ENCODE results near the gene FOXL3. TPM values are rescaled to one million over a fixed set of nuclear protein-coding genes. Genes with fewer than 3 reads are reported as not detected.
"Not testable (repeated sequence)": the region's sequence is repeated elsewhere in the genome, so short reads cannot be mapped to it uniquely, and the experiment has no call there.

FOXL3 gene
- total RNA-seq, 1 donor from 2014 or later: not detected

- Mint-ChIP-seq H3K36me3 (ENCODE audit: low read depth) (no peaks in the 10 kb centered on the region), H3K4me1 (no peaks in the 10 kb centered on the region), H3K4me3 (no peak overlapping the region), H3K27me3 (peaks cover 10% of the 10 kb centered on the region), H3K9me3 (no peaks in the 10 kb centered on the region), H3K27ac (no peak overlapping the region)
- no peak for ATAC-seq (ENCODE audit: low read depth)
- intact Hi-C loops (cut with micrococcal nuclease): no loop called here
- TF ChIP-seq, protein P1, sequence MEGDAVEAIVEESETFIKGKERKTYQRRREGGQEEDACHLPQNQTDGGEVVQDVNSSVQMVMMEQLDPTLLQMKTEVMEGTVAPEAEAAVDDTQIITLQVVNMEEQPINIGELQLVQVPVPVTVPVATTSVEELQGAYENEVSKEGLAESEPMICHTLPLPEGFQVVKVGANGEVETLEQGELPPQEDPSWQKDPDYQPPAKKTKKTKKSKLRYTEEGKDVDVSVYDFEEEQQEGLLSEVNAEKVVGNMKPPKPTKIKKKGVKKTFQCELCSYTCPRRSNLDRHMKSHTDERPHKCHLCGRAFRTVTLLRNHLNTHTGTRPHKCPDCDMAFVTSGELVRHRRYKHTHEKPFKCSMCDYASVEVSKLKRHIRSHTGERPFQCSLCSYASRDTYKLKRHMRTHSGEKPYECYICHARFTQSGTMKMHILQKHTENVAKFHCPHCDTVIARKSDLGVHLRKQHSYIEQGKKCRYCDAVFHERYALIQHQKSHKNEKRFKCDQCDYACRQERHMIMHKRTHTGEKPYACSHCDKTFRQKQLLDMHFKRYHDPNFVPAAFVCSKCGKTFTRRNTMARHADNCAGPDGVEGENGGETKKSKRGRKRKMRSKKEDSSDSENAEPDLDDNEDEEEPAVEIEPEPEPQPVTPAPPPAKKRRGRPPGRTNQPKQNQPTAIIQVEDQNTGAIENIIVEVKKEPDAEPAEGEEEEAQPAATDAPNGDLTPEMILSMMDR (IDR thresholded peaks at IDR 0.05): no peak
- ChIA-PET POLR2A (no interaction called here), CTCF (no interaction called here)
- DNase-seq: no peak
Observed at GRCh38 chr7:294440-295154, 4.6 kb downstream of the FOXL3 start.

GRCh38 chr7:295155-296154 lies 5.5 kb downstream of the FOXL3 start:
- Mint-ChIP-seq H3K4me1 (no peaks in the 10 kb centered on the region), H3K27me3 (peaks cover 10% of the 10 kb centered on the region), H3K27ac (no peak overlapping the region), H3K9me3 (no peaks in the 10 kb centered on the region), H3K36me3 (ENCODE audit: low read depth) (no peaks in the 10 kb centered on the region), H3K4me3 (no peak overlapping the region)
- ATAC-seq (ENCODE audit: low read depth) (no peak), DNase-seq (no peak)
- ChIA-PET POLR2A (no interaction called here), CTCF (no interaction called here)
- intact Hi-C loops (cut with micrococcal nuclease): no loop called here
- TF ChIP-seq, protein P1 (IDR thresholded peaks at IDR 0.05): no peak

DNA sequence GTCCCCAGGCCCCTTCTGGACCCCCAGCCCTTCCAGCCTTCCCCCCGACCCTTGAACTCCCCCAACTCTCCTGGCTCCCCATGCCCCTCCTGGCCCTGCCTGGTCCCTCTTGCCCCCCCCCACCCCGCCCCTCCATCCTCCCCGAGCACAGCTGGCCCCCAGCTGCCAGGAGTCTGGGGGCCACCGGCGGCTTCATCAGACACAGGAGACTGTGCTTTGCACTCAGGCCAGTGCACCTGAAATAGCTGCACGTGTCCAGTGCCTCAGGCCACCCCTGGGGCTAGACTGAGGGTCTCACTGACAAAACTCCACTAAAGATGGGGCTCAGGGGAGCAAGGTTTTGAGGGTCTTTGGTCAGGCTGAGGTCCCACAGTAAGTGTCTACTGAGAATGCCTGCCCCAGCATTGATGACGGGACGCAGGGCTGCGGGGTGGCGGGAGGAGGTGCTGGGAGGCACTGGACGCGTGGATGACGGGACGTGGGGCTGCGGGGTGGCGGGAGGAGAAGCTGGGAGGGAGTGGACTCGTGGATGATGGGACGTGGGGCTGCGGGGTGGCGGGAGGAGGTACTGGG lies 6.5 kb downstream of the FOXL3 start:
- no peak overlapping the region for H3K4me3 Mint-ChIP-seq
- no peaks in the 10 kb centered on the region for H3K9me3 Mint-ChIP-seq
- DNase-seq: no peak
- ChIA-PET POLR2A (no interaction called here), CTCF (no interaction called here)
- no peak for ATAC-seq (ENCODE audit: low read depth)
- TF ChIP-seq, protein P1 (IDR thresholded peaks at IDR 0.05): no peak
- H3K27me3 Mint-ChIP-seq: peaks cover 9% of the 10 kb centered on the region
- H3K4me1 Mint-ChIP-seq: no peaks in the 10 kb centered on the region
- intact Hi-C loops (cut with micrococcal nuclease): no loop called here
- no peak overlapping the region for H3K27ac Mint-ChIP-seq
- H3K36me3 Mint-ChIP-seq (ENCODE audit: low read depth): no peaks in the 10 kb centered on the region

DNA sequence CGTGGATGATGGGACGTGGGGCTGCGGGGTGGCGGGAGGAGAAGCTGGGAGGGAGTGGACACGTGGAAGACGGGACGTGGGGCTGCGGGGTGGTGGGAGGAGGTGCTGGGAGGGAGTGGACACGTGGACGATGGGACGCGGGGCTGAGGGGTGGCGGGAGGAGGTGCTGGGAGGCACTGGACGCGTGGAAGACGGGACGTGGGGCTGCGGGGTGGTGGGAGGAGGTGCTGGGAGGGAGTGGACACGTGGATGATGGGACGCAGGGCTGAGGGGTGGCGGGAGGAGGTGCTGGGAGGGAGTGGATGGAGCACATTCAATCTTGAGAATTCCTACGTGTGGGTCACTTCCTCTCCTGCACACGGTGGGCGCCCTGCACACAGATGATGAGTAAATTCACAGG lies 7.2 kb downstream of the FOXL3 start:
- CTCF ChIA-PET; DNase-seq; H3K36me3 Mint-ChIP-seq (ENCODE audit: low read depth); POLR2A ChIA-PET; H3K4me1 Mint-ChIP-seq; H3K9me3 Mint-ChIP-seq; ATAC-seq (ENCODE audit: low read depth); intact Hi-C loops (cut with micrococcal nuclease); H3K27ac Mint-ChIP-seq; H3K27me3 Mint-ChIP-seq; H3K4me3 Mint-ChIP-seq: not testable (repeated sequence)

DNA sequence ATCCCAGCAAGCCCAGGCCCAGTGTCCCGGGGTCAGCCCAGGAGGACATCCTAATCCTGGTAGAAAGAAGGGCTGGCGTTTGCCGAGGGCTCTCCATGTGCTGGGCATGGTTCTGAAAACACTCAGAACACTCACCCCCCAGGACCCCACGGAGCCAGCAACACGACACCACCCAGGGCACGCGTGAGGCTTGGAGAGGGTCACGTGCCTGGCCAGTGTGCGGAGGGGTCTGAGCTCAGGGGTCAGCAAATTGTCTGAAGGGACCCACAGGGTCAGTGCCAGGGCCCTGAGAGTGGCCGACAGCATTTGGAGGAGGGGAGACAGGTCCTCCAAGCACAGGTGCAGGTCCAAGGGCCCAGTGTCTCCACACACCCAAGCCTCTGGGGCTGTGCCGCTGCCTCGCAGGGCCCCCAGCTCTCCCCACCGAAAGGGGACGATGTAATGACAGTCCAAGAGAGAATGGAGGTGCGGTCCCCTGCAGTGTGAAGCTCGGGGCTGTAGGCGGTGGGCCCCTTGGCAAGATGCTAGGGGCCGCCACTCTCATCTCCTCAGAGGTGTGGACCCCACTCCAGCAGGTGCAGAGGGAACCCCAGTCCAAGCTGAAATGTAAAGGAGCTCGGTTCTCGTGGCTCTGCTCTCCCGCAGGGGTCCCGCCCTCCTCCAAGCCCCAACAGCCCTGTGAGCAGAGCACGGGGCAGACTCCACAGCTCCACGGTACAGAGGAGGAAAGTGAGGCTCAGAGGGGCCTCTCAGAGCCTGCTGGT lies 7.8 kb downstream of the FOXL3 start:
- TF ChIP-seq, protein P1 (IDR thresholded peaks at IDR 0.05): no peak
- no peaks in the 10 kb centered on the region for H3K9me3 Mint-ChIP-seq
- H3K36me3 Mint-ChIP-seq (ENCODE audit: low read depth): no peaks in the 10 kb centered on the region
- DNase-seq (no peak), ATAC-seq (ENCODE audit: low read depth) (no peak)
- intact Hi-C loops (cut with micrococcal nuclease): no loop called here
- H3K27me3 Mint-ChIP-seq: peaks cover 4% of the 10 kb centered on the region
- no peak overlapping the region for H3K27ac Mint-ChIP-seq
- POLR2A ChIA-PET: no interaction called here
- no peak overlapping the region for H3K4me3 Mint-ChIP-seq
- CTCF ChIA-PET: no interaction called here
- no peaks in the 10 kb centered on the region for H3K4me1 Mint-ChIP-seq
